PC-9 (cell line): ENCODE results near the gene THSD1. TPM values are rescaled to one million over a fixed set of nuclear protein-coding genes. Genes with fewer than 3 reads are reported as not detected.

Experiments used
- BruUV-seq: library from RNA; stranded (reverse); fragments of 400-500 nt; replicated peaks from 2 replicates; lab custom pipeline; 2021; lab: Mats Ljungman, UMichigan
- CTCF ChIA-PET: fragments of 300-600 bp; sonication (Branson Sonifier 250); formaldehyde crosslinking; loops from one replicate; lab custom pipeline; 2022; ENCODE audit warnings: antibody characterized with exemption; lab: Charles Lee
- POLR2A ChIA-PET: fragments of 300-600 bp; sonication (Branson Sonifier 250); formaldehyde crosslinking; loops from one replicate; lab custom pipeline; 2022; ENCODE audit warnings: antibody characterized with exemption; ENCODE audit not compliant: unreplicated experiment; lab: Charles Lee
- DNase-seq, 2 experiments: peaks; one replicate each; pipeline versions ENCODE4 v3.0.0 to v3.0.0-alpha.2; 2015 to 2022; ENCODE audit warnings: mixed read lengths in 1 of 2
- H2AFZ ChIP-seq: fragments of 200-600 bp; sonication (generic); 2 replicates; pipeline ENCODE4 v1.8.1; 2017; ENCODE audit warnings: antibody characterized with exemption
- H3F3A ChIP-seq: fragments of 200-600 bp; sonication (generic); 2 replicates; pipeline ENCODE4 v1.8.1; 2017; ENCODE audit warnings: antibody characterized with exemption, mild to moderate bottlenecking, low read depth; ENCODE audit not compliant: insufficient read depth
- H3K27ac ChIP-seq: fragments of 200-600 bp; sonication (generic); 2 replicates; pipeline ENCODE4 v1.6.1; 2016; ENCODE audit warnings: mixed run types
- H3K27me3 ChIP-seq: fragments of 200-600 bp; sonication (generic); 2 replicates; pipeline ENCODE4 v1.6.1; 2016; ENCODE audit warnings: low read depth, mixed run types; ENCODE audit not compliant: insufficient read depth
- H3K36me3 ChIP-seq: fragments of 200-600 bp; sonication (generic); 2 replicates; pipeline ENCODE4 v1.6.1; 2016; ENCODE audit warnings: low read depth, mixed run types
- H3K4me1 ChIP-seq: fragments of 200-600 bp; sonication (generic); replicated peaks from 2 replicates; pipeline ENCODE4 v1.6.1; 2016; ENCODE audit warnings: mixed run types; ENCODE audit not compliant: insufficient read depth
- H3K4me2 ChIP-seq: fragments of 200-600 bp; sonication (generic); 2 replicates; pipeline ENCODE4 v1.6.1; 2017; ENCODE audit warnings: mixed run types
- H3K4me3 ChIP-seq: fragments of 200-600 bp; sonication (generic); 2 replicates; pipeline ENCODE4 v1.6.1; 2016; ENCODE audit warnings: mixed run types
- H3K79me2 ChIP-seq: fragments of 200-600 bp; sonication (generic); 2 replicates; pipeline ENCODE4 v1.6.1; 2017; ENCODE audit warnings: low read depth, mixed run types
- H3K9me2 ChIP-seq: fragments of 200-600 bp; sonication (generic); 2 replicates; pipeline ENCODE4 v1.8.1; 2017; ENCODE audit warnings: mild to moderate bottlenecking; ENCODE audit not compliant: insufficient read depth
- H3K9me3 ChIP-seq: fragments of 200-600 bp; sonication (generic); 2 replicates; pipeline ENCODE4 v1.8.1; 2016; ENCODE audit warnings: low read depth; ENCODE audit not compliant: insufficient read depth
- H4K20me1 ChIP-seq: fragments of 200-600 bp; sonication (generic); 2 replicates; pipeline ENCODE4 v1.8.1; 2017; ENCODE audit not compliant: insufficient read depth
- EZH2 ChIP-seq: fragments of 200-600 bp; sonication (generic); IDR thresholded peaks from 2 replicates; pipeline ENCODE4 v1.8.0; 2017; ENCODE audit warnings: antibody characterized with exemption, low read depth
- intact Hi-C: fragments of 100-400 bp; cut with micrococcal nuclease; formaldehyde crosslinking; loops from one replicate; pipeline ENCODE4 v1.10.0; 2022; ENCODE audit not compliant: unreplicated experiment
- total RNA-seq: library from RNA; stranded (reverse); gene quantifications from 2 replicates; pipeline ENCODE4 v1.2.3, GENCODE V29; 2021
- TF ChIP-seq, protein P1 (sequence below): fragments of 200-600 bp; sonication (generic); conservative IDR thresholded peaks from 2 replicates; pipeline ENCODE4 v1.6.1; 2017; ENCODE audit warnings: mixed run types, antibody characterized with exemption, mild to moderate bottlenecking, moderate library complexity

THSD1 gene
- total RNA-seq, 1 experiment from 2014 or later, result 0.33 TPM

DNA sequence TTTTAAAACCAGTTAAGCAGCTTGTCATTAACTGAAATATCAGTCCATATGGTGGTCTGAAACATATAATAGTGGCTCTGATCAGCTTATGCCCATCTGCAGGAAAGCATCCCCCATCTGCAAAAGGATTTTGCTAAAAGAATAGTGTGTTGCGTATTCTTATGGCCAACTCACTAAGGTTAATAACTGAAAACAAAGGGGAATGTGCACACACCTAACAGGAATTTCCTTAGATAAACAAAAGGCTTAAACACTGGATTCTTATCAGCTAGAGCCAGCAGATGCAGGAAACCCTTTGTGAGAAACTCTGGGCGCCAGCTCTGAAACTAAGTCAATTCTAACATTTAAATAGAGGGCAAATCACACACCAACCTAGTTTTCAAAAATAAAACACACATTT, 22.3 kb upstream of the THSD1 start:
- H3K4me2 ChIP-seq, result no peak overlapping the region
- peaks cover 7% of the 10 kb centered on the region for H3F3A ChIP-seq
- H3K4me1 ChIP-seq, result peaks cover 19% of the 10 kb centered on the region
- H3K9me3 ChIP-seq, result no peaks in the 10 kb centered on the region
- H3K27ac ChIP-seq, result no peak overlapping the region
- peaks cover 15% of the 10 kb centered on the region for H3K36me3 ChIP-seq
- CTCF ChIA-PET, result interaction anchor here (1.5 kb wide), 1 partner anchor 22 kb away, joined by 5 read pairs; the partner anchor contains the start of gene VPS36
- intact Hi-C loops, result no loop called here
- no peaks in the 10 kb centered on the region; the same call in 1 of the 2 replicates for H4K20me1 ChIP-seq
- BruUV-seq, result no TSS peak
- peak in 1 of 2 experiments; percentile 81 for DNase-seq
- no peak overlapping the region for H2AFZ ChIP-seq
- no peaks in the 10 kb centered on the region for H3K27me3 ChIP-seq
- H3K4me3 ChIP-seq, result no peak overlapping the region
- H3K9me2 ChIP-seq, result no peaks in the 10 kb centered on the region
- H3K79me2 ChIP-seq, result no peaks in the 10 kb centered on the region
- TF ChIP-seq, protein P1, sequence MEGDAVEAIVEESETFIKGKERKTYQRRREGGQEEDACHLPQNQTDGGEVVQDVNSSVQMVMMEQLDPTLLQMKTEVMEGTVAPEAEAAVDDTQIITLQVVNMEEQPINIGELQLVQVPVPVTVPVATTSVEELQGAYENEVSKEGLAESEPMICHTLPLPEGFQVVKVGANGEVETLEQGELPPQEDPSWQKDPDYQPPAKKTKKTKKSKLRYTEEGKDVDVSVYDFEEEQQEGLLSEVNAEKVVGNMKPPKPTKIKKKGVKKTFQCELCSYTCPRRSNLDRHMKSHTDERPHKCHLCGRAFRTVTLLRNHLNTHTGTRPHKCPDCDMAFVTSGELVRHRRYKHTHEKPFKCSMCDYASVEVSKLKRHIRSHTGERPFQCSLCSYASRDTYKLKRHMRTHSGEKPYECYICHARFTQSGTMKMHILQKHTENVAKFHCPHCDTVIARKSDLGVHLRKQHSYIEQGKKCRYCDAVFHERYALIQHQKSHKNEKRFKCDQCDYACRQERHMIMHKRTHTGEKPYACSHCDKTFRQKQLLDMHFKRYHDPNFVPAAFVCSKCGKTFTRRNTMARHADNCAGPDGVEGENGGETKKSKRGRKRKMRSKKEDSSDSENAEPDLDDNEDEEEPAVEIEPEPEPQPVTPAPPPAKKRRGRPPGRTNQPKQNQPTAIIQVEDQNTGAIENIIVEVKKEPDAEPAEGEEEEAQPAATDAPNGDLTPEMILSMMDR, result no peak
- TF ChIP-seq EZH2, result no peak
- POLR2A ChIA-PET, result no interaction called here

DNA sequence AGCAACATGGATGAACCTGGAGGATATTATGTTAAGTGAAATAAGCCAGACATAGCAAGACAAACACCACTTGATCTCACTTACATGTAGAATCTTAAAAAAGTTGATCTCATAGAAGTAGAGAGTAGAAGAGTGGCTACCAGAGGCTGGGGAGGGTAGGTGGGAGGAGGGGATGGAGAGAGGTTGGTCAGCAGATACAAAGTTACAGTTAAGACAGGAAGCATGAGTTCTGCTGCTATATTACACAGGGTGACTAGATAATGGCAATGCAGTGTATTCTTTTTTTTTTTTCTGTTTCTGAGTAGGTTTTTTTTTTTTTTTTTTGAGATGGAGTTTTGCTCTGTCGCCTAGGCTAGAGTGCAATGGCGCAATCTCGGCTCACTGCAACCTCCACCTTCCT, 15.2 kb upstream of the THSD1 start:
- BruUV-seq, result no TSS peak
- no peaks in the 10 kb centered on the region for H3K27me3 ChIP-seq
- H3K36me3 ChIP-seq, result peaks cover 12% of the 10 kb centered on the region
- no peak overlapping the region for H2AFZ ChIP-seq
- no peaks in the 10 kb centered on the region for H3F3A ChIP-seq
- TF ChIP-seq, protein P1, result no peak
- no peak for TF ChIP-seq EZH2
- intact Hi-C loops, result no loop called here
- no peak overlapping the region for H3K27ac ChIP-seq
- no peaks in the 10 kb centered on the region for H3K4me1 ChIP-seq
- H3K9me2 ChIP-seq, result no peaks in the 10 kb centered on the region
- DNase-seq, result no peak
- ChIA-PET CTCF (no interaction called here), POLR2A (no interaction called here)
- H3K9me3 ChIP-seq, result no peaks in the 10 kb centered on the region
- H4K20me1 ChIP-seq, result no peaks in the 10 kb centered on the region
- no peaks in the 10 kb centered on the region for H3K79me2 ChIP-seq
- H3K4me2 ChIP-seq, result no peak overlapping the region
- H3K4me3 ChIP-seq, result no peak overlapping the region

DNA sequence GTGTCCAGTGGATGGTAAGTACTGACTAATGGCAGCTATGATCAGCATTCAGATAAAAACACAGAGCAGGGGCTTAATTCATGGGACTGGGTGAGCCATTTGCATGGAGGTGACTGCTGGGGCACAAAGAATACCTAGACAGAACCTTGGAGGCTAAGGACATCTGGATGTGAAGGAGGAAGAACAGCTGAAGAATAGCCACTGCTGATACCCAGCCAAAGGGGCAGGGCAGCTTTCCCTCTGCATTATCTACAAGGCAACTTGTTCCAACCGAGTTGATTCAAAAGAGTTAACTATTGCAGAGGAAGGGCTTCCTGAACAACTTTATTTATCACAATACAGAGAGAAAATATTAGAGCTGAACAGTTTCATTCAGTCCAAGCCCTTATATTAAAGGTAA, 13.1 kb upstream of the THSD1 start:
- peaks cover 8% of the 10 kb centered on the region; the same call in 1 of the 2 replicates for H3K36me3 ChIP-seq
- CTCF ChIA-PET, result no interaction called here

More for the DNA sequence above, 13.1 kb upstream of the THSD1 start:
- Histone ChIP-seq H3K27me3 (no peaks in the 10 kb centered on the region), H4K20me1 (no peaks in the 10 kb centered on the region), H3K4me1 (no peaks in the 10 kb centered on the region), H3K4me3 (no peak overlapping the region), H2AFZ (no peak overlapping the region), H3K27ac (no peak overlapping the region), H3K9me2 (no peaks in the 10 kb centered on the region), H3F3A (no peaks in the 10 kb centered on the region), H3K79me2 (no peaks in the 10 kb centered on the region), H3K9me3 (no peaks in the 10 kb centered on the region), H3K4me2 (no peak overlapping the region)
- no TSS peak for BruUV-seq
- intact Hi-C loops, result no loop called here
- POLR2A ChIA-PET, result no interaction called here
- no peak for TF ChIP-seq EZH2
- TF ChIP-seq, protein P1, result no peak
- no peak for DNase-seq
